GOT3 (cell line): Measurements from ENCODE around the gene PTPRT.

Source experiments
- DNase-seq: peaks from one replicate; lab custom pipeline; 2025; ENCODE audit warnings: mixed read lengths; lab: John Stamatoyannopoulos, UW

The PTPRT gene

GRCh38 chr20:43119720-43120119, 70.0 kb downstream of the PTPRT start:
- no peak for DNase-seq

GRCh38 chr20:43102394-43102793, 87.3 kb downstream of the PTPRT start:
- no peak for DNase-seq

- DNase-seq, result no peak
These were observed 92.8 kb downstream of the PTPRT start for GRCh38 chr20:43096931-43097260.

GRCh38 chr20:43096126-43096930, 93.4 kb downstream of the PTPRT start:
- no peak for DNase-seq

GRCh38 chr20:43095034-43095433, 94.7 kb downstream of the PTPRT start:
- no peak for DNase-seq

GRCh38 chr20:43092386-43093088, 97.2 kb downstream of the PTPRT start:
- no peak for DNase-seq

- no peak for DNase-seq
These were observed 121.2 kb downstream of the PTPRT start for GRCh38 chr20:43068482-43068881.

GRCh38 chr20:43066125-43066524, 123.6 kb downstream of the PTPRT start:
- DNase-seq, result no peak

- DNase-seq, result no peak
These were observed 124.4 kb downstream of the PTPRT start for GRCh38 chr20:43065299-43065698.

- no peak for DNase-seq
These were observed 131.6 kb downstream of the PTPRT start for GRCh38 chr20:43058077-43058476.

GRCh38 chr20:43057317-43057716, 132.4 kb downstream of the PTPRT start:
- DNase-seq, result no peak

GRCh38 chr20:43055181-43055884, 134.4 kb downstream of the PTPRT start:
- DNase-seq, result no peak

- no peak for DNase-seq
These were observed 137.2 kb downstream of the PTPRT start for GRCh38 chr20:43052532-43052931.

- no peak for DNase-seq
These were observed 142.7 kb downstream of the PTPRT start for GRCh38 chr20:43046966-43047365.

GRCh38 chr20:43043887-43044286, 145.8 kb downstream of the PTPRT start:
- no peak for DNase-seq

GRCh38 chr20:43040427-43040826, 149.3 kb downstream of the PTPRT start:
- DNase-seq, result no peak

GRCh38 chr20:43037605-43038309, 151.9 kb downstream of the PTPRT start:
- DNase-seq, result no peak

- DNase-seq, result no peak
These were observed 154.6 kb downstream of the PTPRT start for GRCh38 chr20:43034981-43035724.

- DNase-seq, result no peak
These were observed 157.2 kb downstream of the PTPRT start for GRCh38 chr20:43032459-43032858.

- DNase-seq, result no peak
These were observed 160.5 kb downstream of the PTPRT start for GRCh38 chr20:43029176-43029575.

GRCh38 chr20:43028470-43028869, 161.2 kb downstream of the PTPRT start:
- DNase-seq, result no peak

GRCh38 chr20:43023836-43024235, 165.9 kb downstream of the PTPRT start:
- no peak for DNase-seq
